IMR-90 (cell line): Measurements from ENCODE around the gene RGS3. TPM values are rescaled to one million over a fixed set of nuclear protein-coding genes. Genes with fewer than 3 reads are reported as not detected.

Experiments used
- ATAC-seq: fragments of 200-7000 bp; cut with Tn5 transposase; 2 replicates; pipeline ENCODE4 v1.9.1; 2020; ENCODE audit warnings: low read depth, mild to moderate bottlenecking, moderate library complexity
- BruUV-seq: library from RNA; stranded (reverse); fragments of 400-500 nt; replicated peaks from 2 replicates; lab custom pipeline; 2021; lab: Mats Ljungman, UMichigan
- CTCF ChIA-PET: fragments of 300-600 bp; formaldehyde crosslinking; extraction: SDS; loops from one replicate; lab custom pipeline; 2021; ENCODE audit warnings: antibody characterized with exemption; lab: Yijun Ruan, JAX
- POLR2A ChIA-PET: fragments of 300-600 bp; sonication (Branson Sonifier 250); formaldehyde crosslinking; loops from one replicate; lab custom pipeline; 2022; ENCODE audit warnings: antibody characterized with exemption; ENCODE audit not compliant: unreplicated experiment; lab: Charles Lee
- DNase-seq: peaks from one replicate; pipeline ENCODE4 v3.0.0; 2013
- H2AFZ ChIP-seq: replicated peaks from 2 replicates; pipeline ENCODE3; 2013; ENCODE audit warnings: low read length, mild to moderate bottlenecking; ENCODE audit not compliant: poor library complexity
- H2AK5ac ChIP-seq: 2 replicates; pipeline ENCODE4 v1.6.1; 2013; ENCODE audit warnings: low read depth, low read length, inconsistent platforms
- H2AK9ac ChIP-seq: replicated peaks from 2 replicates; pipeline ENCODE3; 2013; ENCODE audit warnings: mild to moderate bottlenecking, low read depth, low read length, moderate library complexity; ENCODE audit not compliant: poor library complexity
- H2BK120ac ChIP-seq: 2 replicates; pipeline ENCODE4 v1.6.1; 2013; ENCODE audit warnings: low read depth, low read length, inconsistent platforms
- H2BK15ac ChIP-seq: 3 replicates; pipeline ENCODE4 v1.6.1; 2013; ENCODE audit warnings: low read depth, low read length, inconsistent platforms
- H2BK20ac ChIP-seq: 2 replicates; pipeline ENCODE4 v1.6.1; 2013; ENCODE audit warnings: low read depth, mild to moderate bottlenecking, inconsistent platforms, low read length, moderate library complexity
- H2BK5ac ChIP-seq: 2 replicates; pipeline ENCODE4 v1.6.1; 2013; ENCODE audit warnings: mild to moderate bottlenecking, low read depth, low read length, inconsistent platforms; ENCODE audit not compliant: poor library complexity, severe bottlenecking
- H3K14ac ChIP-seq: replicated peaks from 2 replicates; pipeline ENCODE4 v1.6.1; 2013; ENCODE audit warnings: low read depth, low read length, inconsistent platforms
- H3K18ac ChIP-seq: 2 replicates; pipeline ENCODE4 v1.6.1; 2013; ENCODE audit warnings: low read depth, low read length, control low read depth
- H3K23ac ChIP-seq: 2 replicates; pipeline ENCODE4 v1.6.1; 2013; ENCODE audit warnings: low read depth, low read length, inconsistent platforms
- H3K27ac ChIP-seq: 2 replicates; pipeline ENCODE4 v1.5.1; 2013; ENCODE audit warnings: mild to moderate bottlenecking, control low read depth, low read length; ENCODE audit not compliant: insufficient read depth
- H3K27me3 ChIP-seq: 2 replicates; pipeline ENCODE4 v1.6.1; 2013; ENCODE audit warnings: low read length; ENCODE audit not compliant: control insufficient read depth, insufficient read depth
- H3K36me3 ChIP-seq: 2 replicates; pipeline ENCODE4 v1.6.1; 2013; ENCODE audit warnings: low read length, mixed read lengths; ENCODE audit not compliant: control insufficient read depth, insufficient read depth
- H3K4ac ChIP-seq: 2 replicates; pipeline ENCODE4 v1.6.1; 2013; ENCODE audit warnings: low read depth, low read length, inconsistent platforms
- H3K4me1 ChIP-seq: 2 replicates; pipeline ENCODE4 v1.6.1; 2013; ENCODE audit warnings: low read length, mixed read lengths; ENCODE audit not compliant: control insufficient read depth, insufficient read depth
- H3K4me2 ChIP-seq: 2 replicates; pipeline ENCODE4 v1.6.1; 2013; ENCODE audit warnings: low read depth, mild to moderate bottlenecking, control low read depth, low read length, moderate library complexity
- H3K4me3 ChIP-seq: 2 replicates; pipeline ENCODE4 v1.5.1; 2013; ENCODE audit warnings: low read depth, mild to moderate bottlenecking, control low read depth, low read length, moderate library complexity; ENCODE audit not compliant: insufficient read depth
- H3K56ac ChIP-seq: 2 replicates; pipeline ENCODE4 v1.6.1; 2013; ENCODE audit warnings: low read length, inconsistent platforms; ENCODE audit not compliant: insufficient read depth; ENCODE audit errors: extremely low read depth
- H3K79me1 ChIP-seq, 2 experiments: 2 replicates each; pipeline ENCODE4 v1.6.1; 2013; ENCODE audit warnings: low read length in 2 of 2, inconsistent platforms in 1 of 2, low read depth in 1 of 2
- H3K9ac ChIP-seq: 2 replicates; pipeline ENCODE4 v1.6.1; 2013; ENCODE audit warnings: low read depth, low read length, control low read depth
- H3K9me1 ChIP-seq: 2 replicates; pipeline ENCODE4 v1.6.1; 2013; ENCODE audit warnings: low read length, inconsistent platforms; ENCODE audit not compliant: insufficient read depth
- H3K9me3 ChIP-seq: 2 replicates; pipeline ENCODE4 v1.6.1; 2013; ENCODE audit warnings: low read length; ENCODE audit not compliant: control insufficient read depth, insufficient read depth
- H4K20me1 ChIP-seq: 2 replicates; pipeline ENCODE4 v1.6.1; 2013; ENCODE audit warnings: low read length, inconsistent platforms; ENCODE audit not compliant: insufficient read depth
- H4K5ac ChIP-seq: 2 replicates; pipeline ENCODE4 v1.6.1; 2013; ENCODE audit warnings: mild to moderate bottlenecking, low read depth, low read length, control low read depth
- H4K8ac ChIP-seq, 2 experiments: 2 replicates each; pipeline ENCODE4 v1.6.1; 2013; ENCODE audit warnings: low read depth in 2 of 2, low read length in 2 of 2, control low read depth in 1 of 2, inconsistent platforms in 1 of 2
- H4K91ac ChIP-seq: 2 replicates; pipeline ENCODE4 v1.6.1; 2013; ENCODE audit warnings: low read depth, low read length, inconsistent platforms; ENCODE audit not compliant: insufficient read depth
- MAFK ChIP-seq: IDR thresholded peaks from 2 replicates; pipeline ENCODE4 v1.6.1; 2012; ENCODE audit warnings: low read depth, low read length, improper control_type of control experiment
- SMC3 ChIP-seq: fragments of 150-350 bp; IDR thresholded peaks from 2 replicates; pipeline ENCODE4 v1.6.1; 2016; ENCODE audit warnings: low read depth, mild to moderate bottlenecking, antibody characterized with exemption, low read length, moderate library complexity
- WGBS, 2 experiments: methylation state at CpG; one replicate each; pipeline versions ENCODE4 v1.1.5 to v1.1.7; 2013; ENCODE audit warnings: missing lambda C conversion rate in 2 of 2; ENCODE audit not compliant: insufficient read length in 1 of 2; ENCODE audit errors: extremely low coverage in 2 of 2; 5-methylcytosine and 5-hydroxymethylcytosine counted together
- dilution Hi-C: fragments of 300-500 bp; cut with HindIII; formaldehyde crosslinking; loops from one replicate; pipeline ENCODE4 v1.14.3; 2018; ENCODE audit warnings: low sequenced_read_pairs; ENCODE audit not compliant: unreplicated experiment
- in situ Hi-C: fragments of 300-500 bp; cut with MboI; formaldehyde crosslinking; loops from 3 replicates; pipeline ENCODE4 v1.14.3; 2019; ENCODE audit warnings: low sequenced_read_pairs, inconsistent platforms, mixed read lengths
- intact Hi-C: fragments of 100-400 bp; cut with micrococcal nuclease; formaldehyde crosslinking; loops from 2 replicates; pipeline ENCODE4 v1.10.0; 2022
- polyA plus RNA-seq, 3 experiments: library from polyadenylated mRNA; depleted of rRNA; stranded (reverse); fragments of >200 nt; gene quantifications; 2 replicates each; pipeline ENCODE4 v1.2.3, GENCODE V29; 2012; ENCODE audit warnings: low replicate concordance in 1 of 3
- total RNA-seq: library from RNA; depleted of rRNA; stranded (reverse); fragments of >200 nt; gene quantifications from 2 replicates; pipeline ENCODE4 v1.2.3, GENCODE V29; 2012

Gene RGS3
- total and polyA plus RNA-seq, 2 of the 4 experiments (the other 2 are of a cell fraction) = 51.8 to 65.6 TPM

DNA sequence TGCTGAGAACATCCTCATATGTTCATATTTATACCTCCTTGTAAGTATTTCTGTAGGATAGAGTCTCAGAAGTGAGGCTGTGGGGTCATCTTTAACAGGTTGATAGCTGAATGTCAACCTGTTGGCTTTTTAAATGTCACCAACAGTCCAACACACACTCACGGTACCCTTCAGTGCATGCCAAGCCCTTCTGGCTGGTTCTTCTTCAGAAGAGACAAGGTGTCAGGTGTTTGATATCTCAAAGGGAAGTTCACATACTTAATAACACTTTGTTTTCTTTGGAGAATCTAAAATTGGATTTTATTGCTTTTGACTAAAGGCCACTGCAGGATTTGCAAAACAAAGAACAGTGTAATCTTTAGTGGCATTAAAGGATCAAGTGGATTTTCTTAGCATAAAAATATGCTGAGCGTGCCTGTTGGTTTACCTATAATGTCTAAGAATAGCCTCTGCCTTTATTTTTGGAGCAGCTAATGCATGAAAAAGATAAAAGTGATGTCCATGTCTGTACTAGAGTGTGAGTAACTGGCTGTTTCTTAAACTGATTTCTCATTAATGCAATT, 58.2 kb downstream of the RGS3 start:
- peaks cover 17% of the 10 kb centered on the region; the same call in 1 of the 2 replicates for H3K9me1 ChIP-seq
- no peak overlapping the region for H2AK9ac ChIP-seq
- BruUV-seq = no TSS peak
- in situ Hi-C loops (no loop called here), intact Hi-C loops (no loop called here), dilution Hi-C loops (no loop called here)
- no peak overlapping the region for H2AK5ac ChIP-seq
- H3K18ac ChIP-seq = no peak overlapping the region
- ChIA-PET POLR2A (no interaction called here), CTCF (no interaction called here)
- no peak overlapping the region for H3K9ac ChIP-seq
- WGBS, 2 experiments = no CpG with 5 or more reads among the region's 2 CpGs
- H3K27me3 ChIP-seq = no peaks in the 10 kb centered on the region
- no peak overlapping the region for H3K4me3 ChIP-seq
- H2BK120ac ChIP-seq = no peak overlapping the region
- TF ChIP-seq SMC3 (no peak), MAFK (no peak)
- ATAC-seq = no peak
- no peak overlapping the region for H3K27ac ChIP-seq
- H2AFZ ChIP-seq = no peak overlapping the region
- H3K4me1 ChIP-seq = peaks cover 10% of the 10 kb centered on the region
- H3K79me1 ChIP-seq = no peaks in the 10 kb centered on the region
- no peak overlapping the region for H4K5ac ChIP-seq
- H4K20me1 ChIP-seq = no peaks in the 10 kb centered on the region
- H3K4ac ChIP-seq = no peak overlapping the region
- H3K36me3 ChIP-seq = no peaks in the 10 kb centered on the region
- no peak overlapping the region for H4K8ac ChIP-seq
- no peak overlapping the region for H2BK15ac ChIP-seq
- no peak overlapping the region for H3K56ac ChIP-seq
- H3K14ac ChIP-seq = no peak overlapping the region
- no peak for DNase-seq
- no peak overlapping the region for H3K4me2 ChIP-seq
- no peak overlapping the region for H2BK20ac ChIP-seq
- no peak overlapping the region for H4K91ac ChIP-seq
- no peak overlapping the region for H3K23ac ChIP-seq
- no peak overlapping the region for H2BK5ac ChIP-seq
- H3K9me3 ChIP-seq = no peaks in the 10 kb centered on the region
